GM19193 (cell line): Measurements from ENCODE around the gene CAPN9.

Experiments used
- POLR2A ChIP-seq: IDR thresholded peaks from 4 replicates; pipeline ENCODE4 v1.6.1; 2011; ENCODE audit not compliant: insufficient read depth, insufficient read length; ENCODE audit errors: extremely low read depth

CAPN9 gene

DNA sequence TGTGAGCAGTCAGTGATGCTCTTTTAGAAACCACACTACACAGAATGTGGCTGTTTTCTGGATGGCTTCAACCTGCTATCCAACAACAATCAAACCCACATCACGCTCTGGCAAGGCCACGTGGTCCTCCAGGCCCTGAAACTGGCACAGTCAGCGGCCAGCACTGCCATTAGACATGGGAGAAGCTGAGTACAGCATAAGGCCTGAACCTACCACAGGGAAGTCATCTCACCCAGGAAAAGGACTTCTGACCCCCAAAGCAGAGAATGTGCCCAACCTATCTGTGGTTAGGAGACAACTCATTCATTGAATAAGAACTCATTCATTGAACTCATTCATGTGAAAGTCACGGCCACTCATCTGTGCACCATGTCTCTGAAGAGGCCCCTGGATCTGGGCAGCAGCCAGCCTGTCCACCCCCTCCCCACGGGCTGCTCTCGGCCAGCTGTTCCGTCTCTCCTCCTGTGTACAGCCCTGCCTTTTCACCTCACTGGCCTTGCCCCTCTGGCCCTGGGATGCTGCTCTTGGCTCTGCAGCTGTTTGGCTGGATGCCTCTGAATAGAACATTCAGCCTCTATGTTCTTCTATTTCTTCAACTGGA, 80.0 kb downstream of the CAPN9 start:
- TF ChIP-seq POLR2A, result no peak

DNA sequence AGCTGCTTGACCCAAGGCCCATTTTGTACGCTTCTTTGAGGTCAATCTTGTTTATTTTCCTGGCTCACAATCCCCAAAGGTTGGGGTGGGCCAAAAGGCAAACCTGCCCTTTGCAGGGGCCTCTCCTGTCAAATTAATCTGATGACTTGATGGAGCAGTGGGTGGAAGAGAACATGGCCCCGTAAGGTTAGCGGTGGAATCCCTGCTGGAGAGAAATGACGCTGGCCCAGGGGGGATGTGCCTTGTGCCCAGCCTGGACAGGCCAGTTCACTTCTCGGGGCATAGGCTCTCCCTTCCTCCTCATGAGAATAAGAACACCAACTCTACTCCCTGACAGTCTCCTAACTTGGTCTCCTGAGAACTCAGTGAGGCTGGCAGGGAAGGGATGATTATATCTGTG, 80.6 kb downstream of the CAPN9 start:
- TF ChIP-seq POLR2A, result no peak

DNA sequence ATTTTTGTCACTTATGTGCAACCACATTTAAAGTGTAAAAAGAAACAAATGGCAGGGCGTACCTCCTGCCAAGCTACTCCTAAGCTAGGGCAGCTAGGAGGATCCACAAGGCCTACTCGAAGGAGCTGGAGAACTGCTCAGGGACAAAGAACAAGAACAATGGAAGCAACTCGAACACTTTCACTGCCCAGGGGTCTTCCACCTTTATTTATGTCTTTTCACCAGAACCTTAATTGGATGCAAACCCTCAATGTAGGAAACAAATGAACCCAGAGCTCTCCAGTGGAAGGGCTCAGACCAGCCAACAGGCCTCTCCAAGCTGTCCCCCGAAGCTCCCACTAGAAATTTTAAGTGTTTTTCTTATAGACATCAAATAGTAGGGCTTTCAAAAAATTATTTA, 81.2 kb downstream of the CAPN9 start:
- TF ChIP-seq POLR2A, result no peak

DNA sequence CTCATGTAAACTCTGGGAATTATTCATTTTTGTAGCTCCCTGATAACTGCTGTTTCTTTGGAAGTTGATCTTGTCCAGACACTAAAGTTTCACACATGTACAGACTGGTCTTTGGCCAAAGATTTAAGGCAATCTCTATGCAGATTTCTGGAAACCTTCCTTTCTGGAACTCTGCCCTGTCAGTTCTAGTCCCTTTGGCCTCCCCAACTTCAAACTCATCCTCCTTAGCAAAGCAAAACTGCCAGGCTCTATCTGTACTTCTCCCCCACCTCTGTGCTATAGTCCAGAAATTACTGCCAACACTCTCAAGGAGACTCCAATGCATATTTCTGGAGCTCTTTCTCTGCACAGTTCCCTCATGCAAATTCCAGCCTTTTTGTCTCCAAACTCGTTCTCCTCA, 84.6 kb downstream of the CAPN9 start:
- TF ChIP-seq POLR2A, result no peak

DNA sequence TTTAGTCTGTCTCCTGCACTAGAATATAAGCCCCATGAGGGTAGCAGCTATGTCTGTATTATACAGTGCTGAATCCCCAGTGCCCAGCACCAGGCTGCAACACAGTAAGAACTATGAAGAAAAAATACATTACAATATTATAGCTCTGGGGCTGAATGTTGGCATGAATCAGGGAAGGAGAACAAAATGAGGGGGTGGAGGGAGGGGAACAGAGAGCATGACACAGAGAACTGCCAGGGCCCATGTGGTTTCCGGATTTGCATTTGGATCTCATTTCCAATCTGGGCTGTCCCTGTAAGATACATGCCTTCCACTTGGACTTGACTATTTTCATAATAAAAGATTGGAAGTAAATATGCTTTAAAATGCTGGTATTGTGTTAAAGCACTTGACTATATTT, 85.3 kb downstream of the CAPN9 start:
- no peak for TF ChIP-seq POLR2A

DNA sequence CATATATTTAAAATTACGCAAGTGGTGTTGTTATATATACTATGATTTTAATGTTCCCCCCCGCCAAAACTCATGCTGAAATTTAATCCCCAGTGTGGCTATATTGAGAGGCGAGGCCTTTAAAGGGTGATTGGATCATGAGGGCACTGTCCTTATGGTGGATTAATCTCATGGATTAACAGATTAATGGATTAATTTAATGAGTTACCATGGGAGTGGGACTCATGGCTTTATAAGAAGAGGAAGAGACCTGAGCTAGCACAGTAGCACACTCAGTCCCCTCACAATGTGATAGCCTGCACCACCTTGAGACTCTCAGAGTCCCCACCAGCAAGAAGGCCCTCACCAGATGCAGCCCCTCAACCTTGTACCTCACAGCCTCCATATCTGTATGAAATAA, 86.3 kb downstream of the CAPN9 start:
- TF ChIP-seq POLR2A, result no peak

DNA sequence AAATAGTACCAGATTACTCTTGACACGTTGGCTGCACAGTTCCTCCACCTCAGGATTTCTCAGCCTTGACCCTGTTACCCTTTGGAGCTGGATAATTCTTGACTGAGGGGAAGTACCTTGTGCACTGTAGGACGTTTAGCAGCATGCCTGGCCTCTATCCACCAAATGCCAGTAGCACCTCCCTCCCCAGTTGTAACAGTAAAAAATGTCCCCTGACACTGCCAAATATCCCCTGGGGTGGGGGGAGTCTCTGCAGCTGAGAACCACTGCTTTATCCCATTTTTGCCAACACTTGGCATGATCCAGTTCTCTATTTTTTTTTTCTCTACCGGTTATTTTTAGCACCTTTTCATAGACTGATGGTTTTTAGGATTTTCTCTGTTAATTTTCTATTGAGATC, 87.1 kb downstream of the CAPN9 start:
- no peak for TF ChIP-seq POLR2A

DNA sequence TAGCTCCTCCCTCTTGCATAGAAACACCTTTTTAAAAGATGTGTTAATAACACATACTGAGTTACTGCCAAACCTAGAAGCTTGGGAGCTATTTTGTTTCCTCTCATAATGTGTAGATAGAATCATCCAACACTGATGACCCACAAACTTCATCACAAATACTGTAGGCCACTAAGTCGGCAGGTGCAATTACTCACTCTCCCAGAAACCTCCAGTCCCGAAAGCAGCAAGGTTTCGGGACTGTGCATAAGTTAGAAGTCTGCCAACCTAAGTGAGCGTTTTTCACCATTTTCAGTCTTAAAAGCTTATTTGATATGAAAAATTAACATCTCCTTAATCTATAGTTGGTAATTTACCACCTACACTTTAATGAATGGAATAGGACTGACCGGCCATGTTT, 89.2 kb downstream of the CAPN9 start:
- TF ChIP-seq POLR2A, result no peak

DNA sequence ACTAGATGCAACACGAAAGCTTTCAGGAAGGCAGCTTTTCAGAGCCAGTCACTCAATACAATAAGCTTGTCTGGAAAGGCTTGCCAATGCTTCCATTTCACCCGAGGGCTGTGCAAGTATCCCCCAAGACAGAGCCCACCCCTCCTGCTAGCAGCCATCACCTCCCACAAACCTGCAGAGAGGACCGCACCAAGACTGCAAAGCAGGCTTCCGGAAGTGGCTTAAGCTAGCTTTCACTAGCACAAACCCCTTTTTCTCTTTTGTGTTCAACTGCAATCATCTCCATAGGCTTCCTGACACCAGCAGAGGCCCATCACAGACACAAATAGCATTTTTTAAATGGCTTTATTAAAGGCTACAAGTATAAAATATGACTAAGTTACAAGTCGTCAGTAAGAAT, 89.6 kb downstream of the CAPN9 start:
- TF ChIP-seq POLR2A, result no peak

DNA sequence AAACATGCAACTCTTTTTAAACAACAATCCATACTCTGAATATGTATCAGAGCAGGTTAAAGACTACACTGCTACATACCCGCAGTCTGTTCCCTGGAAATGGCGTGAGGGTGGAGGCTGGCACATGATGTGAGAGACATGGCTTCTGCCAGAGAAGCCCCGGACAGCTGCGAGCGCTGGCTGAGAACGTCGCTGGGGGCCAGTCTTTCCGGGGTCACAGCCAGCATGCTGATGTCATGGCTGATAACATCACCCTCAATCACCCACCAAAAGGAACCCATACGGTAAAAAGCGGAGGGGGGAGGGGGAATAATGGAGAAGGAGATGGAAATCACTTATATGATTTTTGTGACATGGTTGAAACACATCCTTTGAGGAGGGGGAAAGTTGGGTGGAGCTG, 92.0 kb downstream of the CAPN9 start:
- no peak for TF ChIP-seq POLR2A

DNA sequence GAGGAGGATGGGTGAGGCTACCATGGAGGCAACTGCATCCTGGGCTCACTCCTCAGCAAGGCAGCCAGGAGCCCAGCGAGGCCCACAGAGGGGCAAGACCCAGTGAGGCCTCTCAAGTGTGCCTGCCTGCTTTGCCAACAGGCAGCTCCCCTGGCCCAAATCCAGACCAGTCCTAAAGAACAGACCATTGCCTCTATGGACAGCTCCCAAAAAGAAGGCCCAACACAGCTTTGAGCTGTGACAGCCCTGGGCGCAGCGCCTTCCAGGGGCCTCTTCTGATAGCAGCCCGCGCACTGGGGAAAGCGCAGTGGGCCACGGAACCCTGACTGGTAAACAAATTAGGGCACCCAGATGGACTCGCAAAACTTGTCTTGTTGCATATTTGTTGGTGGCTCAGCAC, 95.6 kb downstream of the CAPN9 start:
- TF ChIP-seq POLR2A, result no peak

DNA sequence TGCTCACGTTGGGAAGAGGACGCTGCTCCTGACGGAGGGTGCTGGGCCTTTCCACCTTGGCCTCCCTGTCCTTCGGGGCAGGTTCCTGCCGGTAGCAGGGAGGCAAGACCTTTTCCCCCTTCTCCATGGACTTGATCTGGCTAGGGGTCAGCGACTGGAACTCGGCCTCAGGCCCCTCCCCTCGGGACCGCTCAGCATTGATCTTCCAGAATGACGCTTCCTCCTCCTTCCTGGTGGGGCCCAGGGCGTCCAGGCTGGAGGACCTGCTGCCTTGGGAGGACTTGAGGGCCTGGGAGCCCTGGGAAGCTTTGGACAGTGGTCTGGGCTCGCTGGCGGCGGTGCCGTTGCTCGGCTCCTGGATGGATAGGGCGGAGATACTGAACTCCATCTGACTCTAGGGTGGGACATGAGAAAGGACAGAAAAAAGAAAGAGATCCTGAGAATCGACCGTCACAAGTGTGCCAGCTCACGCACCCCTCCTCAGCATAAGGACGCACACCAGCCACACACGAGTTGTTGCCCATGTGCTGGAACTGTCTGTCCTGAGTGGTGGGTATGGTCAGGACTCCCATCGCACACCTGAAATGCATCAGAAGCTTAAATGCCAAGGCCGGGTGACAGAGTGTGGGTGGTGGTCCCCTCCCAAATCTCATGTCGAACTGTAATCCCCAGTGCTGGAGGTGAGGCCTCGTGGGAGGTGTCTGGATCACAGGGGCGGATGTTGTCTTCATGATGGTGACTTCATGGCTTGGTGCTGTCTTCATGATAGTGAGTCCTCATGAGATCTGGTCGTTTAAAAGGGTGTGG, 96.5 kb downstream of the CAPN9 start:
- no peak for TF ChIP-seq POLR2A

DNA sequence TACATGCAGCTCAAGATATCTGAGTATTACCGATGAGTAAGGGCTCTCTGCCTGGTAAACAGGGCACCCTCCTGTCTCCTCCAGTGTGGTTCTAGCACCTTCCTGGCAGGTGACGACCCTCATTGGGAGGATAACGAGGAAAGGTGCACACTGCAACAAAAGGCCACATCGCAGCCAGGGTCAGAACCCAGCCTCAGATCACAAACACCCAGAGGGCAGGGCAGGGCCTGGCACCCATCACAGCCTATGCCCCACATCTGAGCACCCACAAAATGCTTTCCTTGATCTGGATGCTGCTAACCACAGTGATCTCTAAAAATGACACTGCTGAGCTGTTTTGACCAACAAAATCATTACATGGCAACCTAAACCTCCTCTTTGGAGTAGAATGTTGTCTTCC, 97.4 kb downstream of the CAPN9 start:
- TF ChIP-seq POLR2A, result no peak

DNA sequence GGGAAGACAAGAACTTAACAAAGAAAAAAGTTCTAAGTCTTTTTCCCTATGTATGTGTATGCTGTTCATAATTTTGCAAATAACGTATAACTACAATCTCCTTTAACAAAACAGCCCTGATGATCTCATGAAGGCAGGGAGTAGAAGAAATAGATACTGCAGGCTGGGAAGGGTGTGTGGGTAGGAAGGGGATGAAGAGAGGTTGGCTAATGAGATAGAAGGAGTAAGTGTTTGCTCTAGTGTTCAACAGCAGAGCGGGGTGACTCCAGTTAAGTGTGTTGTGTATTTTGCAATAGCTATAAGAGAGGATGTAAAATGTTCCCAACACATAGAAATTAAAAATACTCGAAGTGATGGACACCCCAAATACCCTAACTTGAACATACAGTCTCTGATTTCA, 101.0 kb downstream of the CAPN9 start:
- no peak for TF ChIP-seq POLR2A

DNA sequence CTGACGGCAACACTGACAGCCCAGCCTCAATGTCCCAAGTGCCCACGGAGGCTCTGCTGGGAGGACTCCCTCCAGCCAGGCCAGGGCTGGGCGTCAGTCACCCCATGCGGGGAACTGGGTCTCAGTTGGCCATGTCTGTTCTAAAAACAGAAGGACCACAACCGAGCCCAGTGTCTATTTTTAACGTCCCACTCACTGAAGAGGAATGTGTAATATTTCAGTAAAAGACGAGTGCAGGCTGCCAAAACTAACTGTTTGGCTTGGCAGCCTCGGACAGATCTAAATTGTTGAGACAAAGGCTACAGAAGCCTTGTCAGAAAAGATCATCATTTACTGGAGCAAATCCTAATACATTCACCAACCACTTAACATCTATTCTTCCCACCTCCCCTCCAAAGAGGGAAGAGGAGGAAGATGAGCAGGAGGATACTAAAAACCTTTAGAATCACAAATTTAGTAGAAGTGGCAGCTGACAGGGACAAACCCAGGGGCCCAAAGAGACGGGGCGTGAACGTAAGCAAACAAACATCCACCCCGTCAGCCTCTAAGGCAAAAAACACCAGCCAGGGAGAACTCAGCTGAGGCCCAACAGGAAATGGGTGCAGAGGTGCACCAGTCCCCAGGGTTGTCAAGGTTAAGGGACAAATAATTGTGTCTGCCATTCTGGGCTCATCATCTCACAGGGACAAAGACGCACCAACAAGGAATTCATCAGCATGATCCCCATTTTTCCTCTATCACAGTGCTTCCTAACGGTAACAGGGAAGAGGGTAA, 102.5 kb downstream of the CAPN9 start:
- no peak for TF ChIP-seq POLR2A

DNA sequence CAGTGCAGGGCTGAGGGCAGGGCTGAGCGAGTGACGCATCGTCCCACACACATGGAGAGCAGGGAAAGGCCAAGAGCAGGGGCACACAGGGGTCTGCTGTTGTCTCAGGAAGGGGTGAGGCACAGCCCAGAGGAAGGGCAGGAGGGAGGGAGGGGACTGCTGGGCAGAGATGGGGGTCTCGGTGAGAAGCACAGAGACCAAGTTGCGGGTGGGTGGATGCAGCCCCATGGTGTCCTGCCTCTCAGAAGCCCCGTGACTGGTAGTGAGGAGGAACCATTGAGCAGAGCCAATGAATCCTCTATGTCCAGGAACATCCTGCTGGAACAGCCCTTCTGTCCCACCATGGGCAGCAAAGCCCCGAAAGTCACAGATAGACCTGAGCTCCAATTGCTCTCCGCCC, 103.4 kb downstream of the CAPN9 start:
- no peak for TF ChIP-seq POLR2A
